GM12878 (cell line): ENCODE measurements around the gene NUP62. TPM values are rescaled to one million over a fixed set of nuclear protein-coding genes. Genes with fewer than 3 reads are reported as not detected.

ENCODE experiments used
- ATF7 ChIP-seq: fragments of 450-650 bp; IDR thresholded peaks from 2 replicates; pipeline ENCODE4 v1.6.1; 2016; ENCODE audit warnings: low read depth, mild to moderate bottlenecking
- CREB1 ChIP-seq: IDR thresholded peaks from 2 replicates; pipeline ENCODE4 v1.6.1; 2012; ENCODE audit warnings: low read depth, mild to moderate bottlenecking, inconsistent platforms
- E2F8 ChIP-seq: fragments of 450-650 bp; IDR thresholded peaks from 2 replicates; pipeline ENCODE4 v1.6.1; 2018; ENCODE audit warnings: mild to moderate bottlenecking, low read depth, moderate library complexity; ENCODE audit not compliant: partially characterized antibody
- EZH2 ChIP-seq: IDR thresholded peaks from 2 replicates; pipeline ENCODE4 v1.6.1; 2012; ENCODE audit warnings: low read depth, mild to moderate bottlenecking, control low read depth, inconsistent platforms, low read length, borderline replicate concordance; ENCODE audit not compliant: control insufficient read depth
- GABPA ChIP-seq: IDR thresholded peaks from 2 replicates; pipeline ENCODE4 v1.6.1; 2014; ENCODE audit warnings: antibody characterized with exemption, low read depth, mild to moderate bottlenecking, inconsistent platforms
- HDGF ChIP-seq: fragments of 450-650 bp; IDR thresholded peaks from 2 replicates; pipeline ENCODE4 v1.6.1; 2016; ENCODE audit warnings: antibody characterized with exemption
- HSF1 ChIP-seq: fragments of 150-350 bp; IDR thresholded peaks from 2 replicates; pipeline ENCODE4 v1.6.1; 2014; ENCODE audit warnings: mild to moderate bottlenecking, low read depth, low read length
- IKZF1 ChIP-seq: fragments of 450-650 bp; conservative IDR thresholded peaks from 2 replicates; pipeline ENCODE4 v1.6.1; 2017; ENCODE audit warnings: antibody characterized with exemption, mild to moderate bottlenecking
- MEF2B ChIP-seq: fragments of 450-650 bp; IDR thresholded peaks from 2 replicates; pipeline ENCODE4 v1.6.1; 2018; ENCODE audit warnings: mild to moderate bottlenecking, moderate library complexity; ENCODE audit not compliant: partially characterized antibody, poor library complexity, severe bottlenecking
- NBN ChIP-seq: fragments of 450-650 bp; IDR thresholded peaks from 2 replicates; pipeline ENCODE4 v1.6.1; 2016
- NFYB ChIP-seq: IDR thresholded peaks from 2 replicates; pipeline ENCODE4 v1.6.1; 2011; ENCODE audit warnings: low read depth, mild to moderate bottlenecking, low read length, improper control_type of control experiment, moderate library complexity; ENCODE audit not compliant: insufficient read depth
- NR2C2 ChIP-seq: IDR thresholded peaks from 2 replicates; pipeline ENCODE4 v1.6.1; 2011; ENCODE audit warnings: borderline replicate concordance, low read depth; ENCODE audit not compliant: control insufficient read depth, insufficient read length
- NR2F1 ChIP-seq: fragments of 450-650 bp; conservative IDR thresholded peaks from 2 replicates; pipeline ENCODE4 v1.6.1; 2017; ENCODE audit warnings: mild to moderate bottlenecking
- PKNOX1 ChIP-seq: fragments of 450-650 bp; IDR thresholded peaks from 2 replicates; pipeline ENCODE4 v1.6.1; 2016; ENCODE audit warnings: mild to moderate bottlenecking
- POLR2AphosphoS5 ChIP-seq: IDR thresholded peaks from 2 replicates; pipeline ENCODE4 v1.6.1; 2011; ENCODE audit warnings: mild to moderate bottlenecking, low read length, inconsistent platforms
- RAD21 ChIP-seq: IDR thresholded peaks from 2 replicates; pipeline ENCODE4 v1.6.1; 2011; ENCODE audit warnings: mild to moderate bottlenecking, low read depth, low read length, moderate library complexity; ENCODE audit not compliant: insufficient read depth
- RUNX3 ChIP-seq: IDR thresholded peaks from 2 replicates; pipeline ENCODE4 v1.6.1; 2012; ENCODE audit warnings: low read length, inconsistent platforms
- SP1 ChIP-seq: IDR thresholded peaks from one replicate; pipeline ENCODE4 v1.6.1; 2011; ENCODE audit warnings: low read depth, low read length
- SREBF1 ChIP-seq: IDR thresholded peaks from 2 replicates; pipeline ENCODE4 v1.6.1; 2012; ENCODE audit warnings: mild to moderate bottlenecking, low read length
- STAT1 ChIP-seq: fragments of 450-650 bp; conservative IDR thresholded peaks from 2 replicates; pipeline ENCODE4 v1.6.1; 2014; ENCODE audit warnings: antibody characterized with exemption, mild to moderate bottlenecking
- ZNF207 ChIP-seq: fragments of 450-650 bp; IDR thresholded peaks from 2 replicates; pipeline ENCODE4 v1.6.1; 2014; ENCODE audit warnings: antibody characterized with exemption, mild to moderate bottlenecking, borderline replicate concordance
- ZNF687 ChIP-seq: fragments of 450-650 bp; IDR thresholded peaks from 2 replicates; pipeline ENCODE4 v1.6.1; 2017; ENCODE audit warnings: mild to moderate bottlenecking, moderate library complexity
- ZZZ3 ChIP-seq: IDR thresholded peaks from 2 replicates; pipeline ENCODE4 v1.6.1; 2011; ENCODE audit warnings: low read depth; ENCODE audit not compliant: control insufficient read depth, insufficient read length
- polyA plus RNA-seq, 11 experiments: library from polyadenylated mRNA; depleted of rRNA in 4 of 11; unstranded in 6 of 11; stranded (reverse) in 5 of 11; fragments of >200 nt; fragmentation: Nextera tagmentation in 4 of 11; fragmentation: Illumina TruSeq in 1 of 11; extraction: Ambion mirVana in 4 of 11; extraction: Trizol in 1 of 11; gene quantifications; 1 replicate in 1 of 11; 2 replicates in 10 of 11; pipeline versions ENCODE4 v1.2.1 to v1.2.3, GENCODE V29; 2011 to 2016; ENCODE audit warnings: inconsistent platforms in 2 of 11, missing spikeins in 2 of 11, low read depth in 1 of 11
- total RNA-seq, 4 experiments: library from RNA; depleted of rRNA in 3 of 4; stranded (reverse); fragments of >200 nt in 3 of 4; fragmentation: Illumina TruSeq in 1 of 4; extraction: Trizol in 1 of 4; gene quantifications; 2 replicates each; pipeline versions ENCODE4 v1.2.1 to v1.2.3, GENCODE V29; 2013 to 2021

The NUP62 gene
- total and polyA plus RNA-seq, 10 of the 15 experiments (the other 5 are each of a cell fraction or from before 2014, with no cell fraction given): 19.5 to 110 (median 66.9) TPM

- TF ChIP-seq NR2F1 (0 out of 2 replicates have a peak, but pooled peaks have one; percentile 19), GABPA (no peak), MEF2B (no peak), STAT1 (no peak), NFYB (no peak), ZZZ3 (no peak), HDGF (no peak), ZNF687 (no peak), ATF7 (no peak), IKZF1 (peak; percentile 43; the same call in 1 of the 2 replicates), ZNF207 (0 out of 2 replicates have a peak, but pooled peaks have one; percentile 54), NBN (0 out of 2 replicates have a peak, but pooled peaks have one; percentile 25), RAD21 (peak; percentile 94), PKNOX1 (no peak), EZH2 (no peak), SP1 (peak; percentile 14), HSF1 (no peak), E2F8 (no peak), CREB1 (no peak), NR2C2 (no peak), POLR2AphosphoS5 (no peak), RUNX3 (no peak), SREBF1 (no peak)
These were observed 8.6 kb upstream of the NUP62 start (continued) for GRCh38 chr19:49937750-49938381.
